H1 (cell line): Measurements from ENCODE around the gene KLHL5. TPM values are rescaled to one million over a fixed set of nuclear protein-coding genes. Genes with fewer than 3 reads are reported as not detected.

Experiments
- CTCF ChIA-PET: fragments of 300-600 bp; sonication (Branson Sonifier 250); formaldehyde crosslinking; loops from one replicate; lab custom pipeline; 2021; ENCODE audit not compliant: partially characterized antibody; lab: Charles Lee
- POLR2A ChIA-PET: fragments of 300-600 bp; sonication (Branson Sonifier 250); formaldehyde crosslinking; loops from one replicate; lab custom pipeline; 2021; ENCODE audit warnings: inconsistent platforms; ENCODE audit not compliant: partially characterized antibody; lab: Charles Lee
- DNase-seq, 2 experiments: peaks; one replicate each; pipeline versions ENCODE4 v3.0.0 to v3.0.0-alpha.2; 2010 to 2022; ENCODE audit warnings: low spot score in 2 of 2, low read depth in 1 of 2, mixed read lengths in 1 of 2
- FAIRE-seq: peaks from 2 replicates; lab custom pipeline; 2011; peaks lifted over from hg19 to GRCh38; lab: Jason Lieb, UNC
- H2AFZ ChIP-seq: 2 replicates; pipeline ENCODE4 v1.8.1; 2012; ENCODE audit warnings: low read length, inconsistent platforms
- H2AK5ac ChIP-seq: 2 replicates; pipeline ENCODE4 v1.6.1; 2013; ENCODE audit warnings: low read depth, low read length
- H2BK120ac ChIP-seq: replicated peaks from 2 replicates; pipeline ENCODE3; 2013; ENCODE audit warnings: low read depth, low read length, inconsistent platforms
- H2BK12ac ChIP-seq: 2 replicates; pipeline ENCODE4 v1.6.1; 2013; ENCODE audit warnings: low read depth, low read length
- H2BK15ac ChIP-seq: 2 replicates; pipeline ENCODE4 v1.6.1; 2013; ENCODE audit warnings: low read length
- H2BK20ac ChIP-seq: 2 replicates; pipeline ENCODE4 v1.6.1; 2013; ENCODE audit warnings: low read length
- H2BK5ac ChIP-seq: 2 replicates; pipeline ENCODE4 v1.6.1; 2013; ENCODE audit warnings: low read depth, low read length
- H3K14ac ChIP-seq: 2 replicates; pipeline ENCODE4 v1.6.1; 2013; ENCODE audit warnings: inconsistent platforms; ENCODE audit not compliant: insufficient read length
- H3K18ac ChIP-seq: 2 replicates; pipeline ENCODE4 v1.6.1; 2013; ENCODE audit warnings: low read length; ENCODE audit errors: extremely low read depth
- H3K23ac ChIP-seq: 2 replicates; pipeline ENCODE4 v1.6.1; 2013; ENCODE audit warnings: inconsistent platforms; ENCODE audit not compliant: insufficient read length
- H3K23me2 ChIP-seq: 2 replicates; pipeline ENCODE4 v1.6.1; 2013; ENCODE audit warnings: low read depth, low read length
- H3K27ac ChIP-seq: 2 replicates; pipeline ENCODE4 v1.6.1; 2011; ENCODE audit warnings: low read depth, low read length, inconsistent platforms
- H3K27me3 ChIP-seq, 4 experiments: replicated peaks in 1 of 4; 1 replicate in 1 of 4; 2 replicates in 3 of 4; pipeline versions ENCODE4 v1.6.1 to v1.8.1; 2011 to 2013; ENCODE audit warnings: low read length in 3 of 4, mild to moderate bottlenecking in 3 of 4, inconsistent platforms in 2 of 4, mixed read lengths in 2 of 4, moderate library complexity in 1 of 4; ENCODE audit not compliant: control insufficient read depth in 3 of 4, insufficient read depth in 3 of 4; ENCODE audit errors: extremely low read depth in 1 of 4
- H3K36me3 ChIP-seq, 4 experiments: 2 replicates each; pipeline versions ENCODE4 v1.6.1 to v1.8.1; 2011 to 2013; ENCODE audit warnings: mild to moderate bottlenecking in 4 of 4, low read length in 3 of 4, moderate library complexity in 2 of 4, control low read depth in 1 of 4, inconsistent platforms in 1 of 4; ENCODE audit not compliant: insufficient read depth in 4 of 4, control insufficient read depth in 2 of 4
- H3K4ac ChIP-seq: replicated peaks from 2 replicates; pipeline ENCODE3; 2013; ENCODE audit warnings: low read length, low read depth, mixed read lengths, inconsistent platforms; ENCODE audit not compliant: insufficient read length
- H3K4me1 ChIP-seq, 4 experiments: replicated peaks in 1 of 4; 1 replicate in 1 of 4; 2 replicates in 3 of 4; pipeline versions ENCODE4 v1.6.1 to v1.8.1; 2011 to 2013; ENCODE audit warnings: low read length in 3 of 4, inconsistent platforms in 2 of 4, mixed read lengths in 1 of 4; ENCODE audit not compliant: insufficient read depth in 4 of 4, control insufficient read depth in 3 of 4
- H3K4me2 ChIP-seq, 2 experiments: 2 replicates each; pipeline versions ENCODE4 v1.6.1 to v1.8.1; 2011 to 2013; ENCODE audit warnings: low read depth in 2 of 2, low read length in 2 of 2, control low read depth in 1 of 2, inconsistent platforms in 1 of 2, mild to moderate bottlenecking in 1 of 2; ENCODE audit not compliant: insufficient read depth in 1 of 2
- H3K4me3 ChIP-seq, 4 experiments: fragments of 200-600, 300-600 bp in 1 of 4; sonication (generic), shearing (Covaris generic), sonication (Bioruptor Twin) in 1 of 4; 2 replicates each; pipeline versions ENCODE4 v1.5.1 to v1.8.1; 2011 to 2016; ENCODE audit warnings: low read length in 4 of 4, low read depth in 3 of 4, control low read depth in 2 of 4, inconsistent platforms in 2 of 4, mild to moderate bottlenecking in 2 of 4, mixed read lengths in 1 of 4, moderate library complexity in 1 of 4; ENCODE audit not compliant: insufficient read depth in 2 of 4; ENCODE audit errors: extremely low read depth in 1 of 4
- H3K56ac ChIP-seq: replicated peaks from 2 replicates; pipeline ENCODE3; 2013; ENCODE audit warnings: low read depth, mild to moderate bottlenecking, mixed read lengths, low read length, inconsistent platforms; ENCODE audit not compliant: insufficient read length
- H3K79me1 ChIP-seq: 2 replicates; pipeline ENCODE4 v1.6.1; 2013; ENCODE audit warnings: low read depth, low read length, control low read depth
- H3K79me2 ChIP-seq, 2 experiments: 2 replicates each; pipeline versions ENCODE4 v1.6.1 to v1.8.1; 2012 to 2013; ENCODE audit warnings: low read length in 2 of 2, mild to moderate bottlenecking in 2 of 2, inconsistent platforms in 1 of 2; ENCODE audit not compliant: insufficient read depth in 2 of 2, control insufficient read depth in 1 of 2
- H3K9ac ChIP-seq, 4 experiments: replicated peaks in 1 of 4; 1 replicate in 1 of 4; 2 replicates in 3 of 4; pipeline versions ENCODE4 v1.6.1 to v1.8.1; 2011 to 2013; ENCODE audit warnings: low read depth in 3 of 4, low read length in 3 of 4, control low read depth in 2 of 4, mild to moderate bottlenecking in 2 of 4, moderate library complexity in 2 of 4, inconsistent platforms in 1 of 4; ENCODE audit errors: extremely low read depth in 1 of 4
- H3K9me3 ChIP-seq, 2 experiments: 2 replicates each; pipeline versions ENCODE4 v1.6.1 to v1.8.1; 2012 to 2013; ENCODE audit warnings: mild to moderate bottlenecking in 2 of 2, moderate library complexity in 2 of 2, control low read depth in 1 of 2, inconsistent platforms in 1 of 2, low read depth in 1 of 2, low read length in 1 of 2, mixed read lengths in 1 of 2; ENCODE audit not compliant: insufficient read depth in 2 of 2
- H4K20me1 ChIP-seq, 2 experiments: replicated peaks in 1 of 2; 2 replicates each; pipeline versions ENCODE3 to v1.8.1; 2011 to 2013; ENCODE audit warnings: inconsistent platforms in 2 of 2, low read length in 2 of 2, mild to moderate bottlenecking in 1 of 2; ENCODE audit not compliant: insufficient read depth in 2 of 2, control insufficient read depth in 1 of 2
- H4K5ac ChIP-seq: 2 replicates; pipeline ENCODE4 v1.6.1; 2013; ENCODE audit warnings: low read length, low read depth, mixed read lengths, inconsistent platforms; ENCODE audit not compliant: insufficient read length
- H4K8ac ChIP-seq: 2 replicates; pipeline ENCODE4 v1.8.0; 2013; ENCODE audit warnings: mild to moderate bottlenecking, moderate library complexity, low read length, inconsistent platforms; ENCODE audit not compliant: insufficient read depth; ENCODE audit errors: extremely low read depth
- H4K91ac ChIP-seq: replicated peaks from 2 replicates; pipeline ENCODE3; 2013; ENCODE audit warnings: low read length, mixed read lengths, inconsistent platforms; ENCODE audit not compliant: insufficient read length
- RNF2 ChIP-seq: fragments of 200-900, 300-1000 bp; sonication (generic); IDR thresholded peaks from 2 replicates; pipeline ENCODE4 v1.7.1; 2016; ENCODE audit warnings: borderline replicate concordance, low read depth, mild to moderate bottlenecking, antibody characterized with exemption, low read length; ENCODE audit not compliant: poor library complexity, severe bottlenecking; ENCODE audit errors: missing control alignments
- SP4 ChIP-seq: IDR thresholded peaks from 2 replicates; pipeline ENCODE4 v1.6.1; 2012; ENCODE audit warnings: low read length, inconsistent platforms
- WGBS, 2 experiments: shearing (Covaris generic) in 1 of 2; methylation state at CpG; one replicate each; pipeline versions ENCODE4 v1.1.6 to v1.1.7; 2013 to 2015; ENCODE audit warnings: low lambda C conversion rate in 2 of 2, mixed read lengths in 2 of 2, inconsistent platforms in 1 of 2, low coverage in 1 of 2, missing lambda C conversion rate in 1 of 2; ENCODE audit not compliant: insufficient replicate concordance in 2 of 2, insufficient coverage in 1 of 2, insufficient read length in 1 of 2; ENCODE audit errors: extremely low coverage in 1 of 2, missing lambda C conversion rate in 1 of 2; 5-methylcytosine and 5-hydroxymethylcytosine counted together
- polyA plus RNA-seq, 7 experiments: library from polyadenylated mRNA; depleted of rRNA in 3 of 7; stranded (reverse) in 5 of 7; unstranded in 2 of 7; fragments of >200 nt in 5 of 7; fragments of 200-250 nt in 2 of 7; gene quantifications; 1 replicate in 5 of 7; 2 replicates in 1 of 7; 4 replicates in 1 of 7; pipeline versions ENCODE4 v1.2.1 to v1.2.3, GENCODE V29; 2011 to 2013; ENCODE audit warnings: missing spikeins in 2 of 7, mixed read lengths in 2 of 7
- total RNA-seq: library from RNA; stranded (reverse); fragmentation: NEBNext Ultra II Directional; extraction: Animal tissue kit (Norgen Biotek cat#: 25700); gene quantifications from 2 replicates; pipeline ENCODE4 v1.2.1, GENCODE V29; 2021

KLHL5 gene
- total and polyA plus RNA-seq, 2 of the 8 experiments (the other 6 are each of a cell fraction or from before 2014, with no cell fraction given): 13.0 to 23.6 TPM

DNA sequence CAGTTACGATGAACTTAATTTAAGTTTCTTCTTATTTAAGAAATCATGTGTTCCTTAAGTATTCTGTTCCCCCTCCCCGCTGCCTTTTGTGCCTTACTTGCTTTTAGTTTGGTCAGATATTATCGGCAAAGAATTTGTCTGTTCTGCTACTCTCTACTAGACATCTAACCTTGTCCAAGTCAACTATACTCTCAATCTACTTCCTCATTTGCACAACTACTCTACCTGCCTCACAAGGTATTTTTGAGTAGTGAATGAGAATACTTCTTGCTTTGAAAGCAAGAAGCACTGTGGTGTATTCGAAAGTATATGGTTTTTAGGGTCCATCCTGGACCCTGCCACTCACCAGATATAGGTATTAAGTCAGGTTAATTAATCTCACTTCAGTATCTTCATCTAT, 8.0 kb upstream of the KLHL5 start:
- no peak overlapping the region for H3K27ac ChIP-seq
- H2AFZ ChIP-seq: no peak overlapping the region
- FAIRE-seq (no peak), DNase-seq (no peak)
- H3K56ac ChIP-seq: no peak overlapping the region
- no peak overlapping the region for H4K8ac ChIP-seq
- no peak overlapping the region for H2BK15ac ChIP-seq
- no peak overlapping the region for H3K4me2 ChIP-seq
- CTCF ChIA-PET: interaction anchor here (2.7 kb wide), 1 partner anchor 81 kb away, joined by 7 read pairs; no protein-coding TSS in a partner anchor
- H4K5ac ChIP-seq: no peak overlapping the region
- no peaks in the 10 kb centered on the region for H3K36me3 ChIP-seq
- H3K79me2 ChIP-seq: peaks cover 0 to 27% of the 10 kb centered on the region in 2 experiments; a peak in 3 of 4 replicates
- no peaks in the 10 kb centered on the region for H3K79me1 ChIP-seq
- H3K9me3 ChIP-seq: no peaks in the 10 kb centered on the region
- no peak overlapping the region for H3K9ac ChIP-seq
- H2BK5ac ChIP-seq: no peak overlapping the region
- H2BK120ac ChIP-seq: no peak overlapping the region
- POLR2A ChIA-PET: no interaction called here
- no peak overlapping the region for H3K4ac ChIP-seq
- H3K4me3 ChIP-seq: no peak overlapping the region
- H2AK5ac ChIP-seq: no peak overlapping the region
- H3K14ac ChIP-seq: no peak overlapping the region
- H4K91ac ChIP-seq: no peak overlapping the region
- no peak overlapping the region for H3K18ac ChIP-seq
- 94% methylated on average over 4 of the region's 4 CpGs; no CpG with 5 or more reads in 1 of the 2 experiments for WGBS, 2 experiments
- no peak for TF ChIP-seq RNF2
- no peak for TF ChIP-seq SP4
- H2BK12ac ChIP-seq: no peak overlapping the region
- H3K4me1 ChIP-seq: peaks cover 0 to 3% (median 0%) of the 10 kb centered on the region in 4 experiments; a peak in 2 of 7 replicates
- no peaks in the 10 kb centered on the region for H4K20me1 ChIP-seq
- H2BK20ac ChIP-seq: no peak overlapping the region
- H3K23ac ChIP-seq: no peak overlapping the region
- no peaks in the 10 kb centered on the region for H3K27me3 ChIP-seq
- no peaks in the 10 kb centered on the region for H3K23me2 ChIP-seq
